GM10266 (cell line): Measurements from ENCODE around the gene UBE2D2.

Source experiments
- DNase-seq: peaks from one replicate; pipeline ENCODE4 v3.0.0; 2012; ENCODE audit errors: extremely low spot score
- TF ChIP-seq, protein P1 (sequence below): IDR thresholded peaks from 2 replicates; pipeline ENCODE4 v1.5.1; 2012; ENCODE audit warnings: mild to moderate bottlenecking, low read depth; ENCODE audit not compliant: control insufficient read depth, insufficient read depth; ENCODE audit errors: missing control alignments

UBE2D2 gene

DNA sequence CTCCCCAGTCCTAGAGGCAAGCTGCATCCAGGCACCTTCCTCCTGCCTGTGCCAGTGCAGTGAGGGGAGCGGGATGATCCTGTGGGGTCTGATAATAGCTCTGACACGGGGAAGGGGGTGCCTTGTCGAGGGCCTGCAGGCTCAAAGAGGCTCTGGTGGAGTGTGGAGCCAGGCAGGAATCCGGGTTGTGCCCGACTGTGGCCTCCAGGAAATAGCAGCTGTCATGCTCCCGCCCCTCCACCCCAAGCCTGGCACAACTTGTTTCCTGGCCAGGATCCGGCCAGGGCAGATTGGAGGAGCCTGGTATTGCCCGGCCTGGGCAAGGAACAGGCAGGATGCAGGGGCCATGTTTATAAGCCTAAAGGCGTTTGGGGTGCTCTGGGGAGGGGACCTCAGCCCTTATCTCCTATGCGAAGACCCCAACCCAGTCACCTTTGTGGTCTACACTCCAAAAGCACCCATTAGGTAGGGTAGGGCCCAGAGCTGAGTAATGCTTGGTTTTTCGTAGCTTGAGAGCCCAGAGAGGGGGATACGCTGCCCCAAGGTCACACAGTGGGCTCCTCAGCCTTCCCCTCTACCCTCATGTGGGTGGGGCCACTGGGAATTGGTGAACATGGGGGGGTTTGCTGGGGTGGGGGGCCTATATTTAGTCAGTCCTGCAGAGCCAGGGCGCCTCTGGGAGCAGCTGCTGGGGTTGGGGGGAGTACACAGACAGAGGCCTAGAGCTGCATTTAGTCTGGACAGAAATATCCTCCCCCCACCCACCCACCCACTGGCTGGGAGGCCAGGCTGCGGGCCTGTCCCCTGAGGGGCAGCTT lies 99.2 kb downstream of the UBE2D2 start:
- TF ChIP-seq, protein P1, sequence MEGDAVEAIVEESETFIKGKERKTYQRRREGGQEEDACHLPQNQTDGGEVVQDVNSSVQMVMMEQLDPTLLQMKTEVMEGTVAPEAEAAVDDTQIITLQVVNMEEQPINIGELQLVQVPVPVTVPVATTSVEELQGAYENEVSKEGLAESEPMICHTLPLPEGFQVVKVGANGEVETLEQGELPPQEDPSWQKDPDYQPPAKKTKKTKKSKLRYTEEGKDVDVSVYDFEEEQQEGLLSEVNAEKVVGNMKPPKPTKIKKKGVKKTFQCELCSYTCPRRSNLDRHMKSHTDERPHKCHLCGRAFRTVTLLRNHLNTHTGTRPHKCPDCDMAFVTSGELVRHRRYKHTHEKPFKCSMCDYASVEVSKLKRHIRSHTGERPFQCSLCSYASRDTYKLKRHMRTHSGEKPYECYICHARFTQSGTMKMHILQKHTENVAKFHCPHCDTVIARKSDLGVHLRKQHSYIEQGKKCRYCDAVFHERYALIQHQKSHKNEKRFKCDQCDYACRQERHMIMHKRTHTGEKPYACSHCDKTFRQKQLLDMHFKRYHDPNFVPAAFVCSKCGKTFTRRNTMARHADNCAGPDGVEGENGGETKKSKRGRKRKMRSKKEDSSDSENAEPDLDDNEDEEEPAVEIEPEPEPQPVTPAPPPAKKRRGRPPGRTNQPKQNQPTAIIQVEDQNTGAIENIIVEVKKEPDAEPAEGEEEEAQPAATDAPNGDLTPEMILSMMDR = no peak
- no peak for DNase-seq

DNA sequence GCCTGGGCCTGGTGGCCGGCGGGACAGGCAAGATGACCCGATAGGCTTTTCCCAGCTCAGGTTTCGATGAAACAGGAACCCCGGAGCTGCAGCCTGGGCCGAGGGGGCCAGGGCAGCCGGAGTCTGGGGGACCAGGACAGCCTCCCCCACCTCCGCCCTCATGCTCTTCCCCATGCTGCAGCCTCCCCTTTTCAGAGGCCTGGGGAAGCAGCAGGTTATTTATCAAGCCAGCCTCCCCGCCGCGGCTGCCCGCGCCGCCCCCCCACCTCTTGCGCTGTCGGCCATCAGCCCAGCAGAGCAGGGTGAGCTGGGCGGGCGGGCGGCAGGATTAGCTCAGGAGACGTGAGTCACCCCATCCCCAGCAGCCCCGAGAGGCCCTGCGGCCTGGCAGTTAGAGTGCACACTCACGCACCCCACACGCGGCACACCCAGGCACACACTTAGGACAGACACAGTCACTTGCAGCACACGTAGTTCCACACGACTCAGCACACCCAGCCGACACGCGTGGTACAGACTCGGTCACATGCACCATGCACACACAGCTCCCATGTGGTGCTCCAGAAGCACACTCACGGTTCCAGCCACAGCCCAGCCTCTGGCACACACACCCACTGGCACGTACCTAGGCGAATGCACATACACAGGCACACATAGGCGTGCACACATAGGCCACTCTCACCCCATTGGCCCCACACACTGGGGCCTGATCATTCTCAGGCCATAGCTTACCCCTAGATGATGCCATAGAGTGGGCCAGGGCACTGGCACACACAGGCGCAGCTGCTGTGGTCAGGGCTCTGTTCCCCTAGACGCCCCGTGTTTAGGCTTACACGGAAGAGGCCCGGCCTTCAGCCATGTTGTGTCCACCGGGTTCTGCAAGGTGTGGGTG lies 100.0 kb downstream of the UBE2D2 start:
- TF ChIP-seq, protein P1 = no peak
- peak; percentile 73 for DNase-seq

DNA sequence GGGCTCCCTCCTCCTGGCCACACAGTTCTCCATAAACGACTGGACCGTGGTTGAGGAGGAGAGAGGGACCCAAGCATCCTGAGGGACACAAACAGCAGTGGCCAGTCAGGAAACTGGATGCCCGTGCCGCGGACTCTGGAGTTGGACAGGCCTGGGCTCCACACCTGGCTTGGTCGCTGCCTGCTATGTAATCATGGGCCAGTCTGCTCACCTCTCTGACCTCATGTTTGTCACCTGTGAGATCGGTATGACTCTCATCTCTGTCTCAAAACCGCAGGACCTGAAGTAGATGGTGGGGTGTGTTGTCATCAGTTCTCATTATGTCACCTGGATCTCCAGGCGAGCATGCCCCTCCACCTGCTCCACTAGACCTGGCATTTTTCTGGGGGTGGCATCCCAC lies 101.5 kb downstream of the UBE2D2 start:
- no peak for DNase-seq
- TF ChIP-seq, protein P1 = no peak

DNA sequence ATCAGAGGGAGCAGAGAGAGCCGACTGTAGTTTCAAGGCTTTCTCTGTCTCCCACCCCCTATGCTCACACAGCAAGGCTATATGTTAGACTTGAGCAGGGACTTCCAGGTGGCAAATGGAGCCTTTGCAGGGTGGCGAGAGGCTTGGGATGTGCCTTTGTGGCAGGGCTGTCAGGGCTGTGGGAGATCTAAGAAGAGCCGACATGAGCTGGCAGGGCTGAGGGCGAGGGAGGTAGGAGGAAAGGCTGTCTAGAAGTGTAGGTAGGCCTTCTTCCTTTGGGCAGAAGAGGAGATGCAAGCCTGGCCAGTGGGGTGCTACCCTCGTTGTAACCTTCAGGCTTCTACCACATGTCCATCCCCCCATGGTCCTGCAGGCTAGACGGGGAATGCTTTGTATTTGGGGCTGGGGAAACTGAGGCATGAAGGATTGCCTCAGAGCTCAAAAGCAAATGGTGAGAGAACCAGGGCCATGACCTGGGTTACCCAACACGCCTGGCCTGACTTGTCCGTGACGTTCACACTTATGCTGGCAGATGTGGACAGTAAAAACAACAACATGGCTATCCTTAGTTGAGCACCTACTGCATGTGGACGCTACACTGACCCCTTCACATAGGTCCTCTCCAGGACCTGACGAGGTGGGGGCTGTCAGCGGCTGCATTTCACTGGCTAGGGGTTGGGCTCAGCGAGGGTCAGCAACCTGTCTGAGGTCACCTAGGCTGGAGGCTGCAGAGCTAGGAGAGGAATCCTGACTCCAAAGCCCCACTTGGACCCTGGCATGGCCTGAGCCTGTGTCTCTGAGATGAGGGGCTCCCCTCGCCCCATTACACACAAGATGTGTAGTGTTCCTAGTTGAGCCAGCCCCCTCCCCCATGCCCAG lies 102.3 kb downstream of the UBE2D2 start:
- TF ChIP-seq, protein P1 = no peak
- no peak for DNase-seq

DNA sequence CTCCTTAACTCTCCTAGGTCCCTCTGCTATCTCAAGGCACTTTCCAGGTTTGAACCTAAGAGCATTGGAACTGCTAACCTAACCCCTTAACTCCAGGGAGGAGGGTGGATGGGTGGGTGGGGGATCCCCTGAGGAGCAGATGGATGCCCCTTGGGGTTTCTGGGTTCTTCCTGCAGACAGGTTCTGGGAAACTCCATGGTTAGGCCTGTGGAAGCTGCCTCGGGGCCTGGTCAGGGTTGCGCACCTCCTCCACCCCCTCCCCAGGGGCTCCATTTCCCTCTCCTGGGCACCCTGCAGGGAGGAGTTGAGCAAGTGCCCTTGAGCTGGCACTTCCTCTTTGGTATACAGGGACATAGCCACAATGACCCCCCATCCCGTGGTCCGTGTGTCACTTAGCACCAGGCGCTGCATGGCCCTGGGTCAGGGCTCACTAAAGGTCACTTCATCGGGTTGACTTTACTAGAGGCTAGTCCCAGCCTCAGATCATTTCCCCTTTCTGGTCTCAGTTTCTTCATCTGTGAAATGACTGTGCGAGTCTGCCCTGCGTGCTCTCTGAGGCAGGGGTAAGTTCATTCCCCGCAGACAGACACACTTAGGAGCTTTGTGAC lies 103.1 kb downstream of the UBE2D2 start:
- TF ChIP-seq, protein P1 = no peak
- peak; percentile 86 for DNase-seq

DNA sequence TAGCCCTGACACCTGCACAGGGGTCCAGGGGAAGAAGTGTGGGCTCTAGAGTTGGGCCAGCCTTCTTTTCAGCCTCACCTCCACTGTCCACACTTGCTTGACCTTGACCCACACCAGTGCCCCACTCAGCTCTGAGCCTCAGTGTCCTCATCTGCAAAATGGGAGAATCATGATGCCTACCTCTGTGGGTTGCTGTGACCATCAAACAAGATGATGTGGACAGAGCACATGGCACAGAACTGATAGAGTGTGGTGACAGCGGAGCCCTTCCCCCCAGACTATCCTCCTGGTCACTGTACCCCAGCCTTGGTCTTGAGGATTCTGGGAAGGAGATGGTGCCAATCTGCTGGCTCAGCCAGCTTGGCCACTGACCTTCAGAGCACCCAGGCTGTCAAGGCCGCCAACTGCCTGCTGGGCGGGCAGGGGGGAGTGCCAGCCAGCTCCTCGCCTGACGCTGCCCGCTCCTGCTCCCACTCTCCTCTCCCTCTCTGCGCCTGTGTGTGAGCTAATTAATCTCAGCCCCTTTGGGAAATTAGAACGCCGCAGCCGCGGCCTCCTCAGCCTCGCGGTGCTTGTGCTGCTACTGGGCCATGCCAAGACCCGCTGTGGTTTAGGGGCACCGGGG lies 103.7 kb downstream of the UBE2D2 start:
- TF ChIP-seq, protein P1 = no peak
- no peak for DNase-seq
